HG02642 (cell line): ENCODE data around the gene LHFPL4.
A peak's percentile ranks its signal among the peaks of the same experiment; 100 is the strongest.
"Not testable (repeated sequence)": the region's sequence is repeated elsewhere in the genome, so short reads cannot be mapped to it uniquely, and the experiment has no call there.

ENCODE experiments used
- ATAC-seq: cut with Tn5 transposase; IDR thresholded peaks from one replicate; pipeline ENCODE4 v1.9.1; 2021; ENCODE audit warnings: mild to moderate bottlenecking; ENCODE audit not compliant: unreplicated experiment, poor library complexity

Gene LHFPL4

GRCh38 chr3:9548991-9549390 lies 4.6 kb downstream of the LHFPL4 start:
- ATAC-seq, result no peak

- ATAC-seq, result no peak
Observed at GRCh38 chr3:9542182-9542581, 11.4 kb downstream of the LHFPL4 start.

- no peak for ATAC-seq
Observed at GRCh38 chr3:9536212-9536611, 17.4 kb downstream of the LHFPL4 start.

GRCh38 chr3:9534429-9534828 lies 19.2 kb downstream of the LHFPL4 start:
- ATAC-seq, result no peak

DNA sequence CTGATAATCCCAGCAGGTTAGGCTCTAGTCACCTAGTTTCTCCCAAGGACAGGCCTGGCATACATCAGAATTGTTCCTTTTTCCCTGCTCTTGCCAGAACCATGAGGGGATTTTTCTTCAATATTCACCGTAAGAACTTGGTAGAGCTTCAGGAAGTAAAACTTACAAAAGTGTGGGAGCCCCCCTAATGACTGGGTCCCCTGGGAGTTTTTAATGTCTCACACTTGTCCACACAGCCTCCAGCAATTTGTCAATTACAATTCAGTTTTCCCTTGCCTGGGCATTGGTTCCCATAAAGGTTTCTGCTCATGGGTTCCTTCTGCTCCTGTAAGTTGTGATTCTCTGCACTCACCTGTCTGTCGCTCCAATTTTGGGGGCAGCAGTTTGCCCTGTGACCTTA lies 28.5 kb downstream of the LHFPL4 start:
- ATAC-seq, result no peak

DNA sequence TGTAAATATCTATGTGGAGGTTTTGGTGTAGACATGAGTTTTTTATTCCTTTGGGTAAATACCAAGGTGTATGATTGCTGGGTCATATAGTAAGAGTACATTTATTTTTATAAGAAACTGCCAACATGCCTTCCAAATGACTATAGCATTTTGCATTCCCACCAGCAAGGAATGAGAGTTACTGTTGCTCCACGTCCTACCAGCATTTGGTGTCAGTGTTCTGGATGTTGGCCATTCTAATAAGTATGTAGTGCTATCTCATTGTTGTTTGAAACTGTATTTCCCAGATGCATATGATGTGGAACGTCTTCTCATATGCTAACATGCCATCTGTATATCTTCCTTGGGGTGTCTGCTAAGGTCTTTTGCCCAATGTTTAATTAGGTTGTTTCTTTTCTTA lies 38.7 kb downstream of the LHFPL4 start:
- no peak for ATAC-seq

GRCh38 chr3:9514306-9514705 lies 39.3 kb downstream of the LHFPL4 start:
- ATAC-seq, result no peak

DNA sequence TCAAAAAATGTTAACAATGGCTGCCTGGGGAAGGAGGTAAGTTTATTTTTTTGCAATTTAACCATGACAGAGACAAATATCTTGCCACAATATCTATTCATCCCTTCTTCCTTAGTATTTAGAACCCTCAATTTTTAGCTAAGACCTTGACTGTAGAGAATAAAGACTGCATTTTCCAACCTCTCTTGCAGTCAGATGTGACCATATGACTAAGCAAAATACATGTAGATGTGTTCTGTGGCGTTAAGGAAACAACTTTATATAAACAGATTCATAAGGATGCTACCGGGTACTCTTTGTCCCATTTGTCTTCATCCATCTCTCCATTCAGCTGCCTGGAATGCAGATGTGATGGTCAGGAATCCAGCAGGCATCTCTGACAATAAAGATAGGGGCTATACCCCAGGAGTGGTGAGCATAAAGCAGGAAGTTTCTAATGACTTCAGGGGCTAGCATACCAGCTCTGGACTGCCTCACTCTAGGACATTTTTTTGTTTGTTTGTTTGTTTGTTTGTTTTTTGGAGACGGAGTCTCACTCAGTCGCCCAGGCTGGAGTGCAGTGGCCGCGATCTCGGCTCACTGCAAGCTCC lies 41.1 kb downstream of the LHFPL4 start:
- no peak for ATAC-seq

GRCh38 chr3:9508781-9509180 lies 44.8 kb downstream of the LHFPL4 start:
- ATAC-seq, result no peak

GRCh38 chr3:9507586-9508578 lies 45.7 kb downstream of the LHFPL4 start:
- ATAC-seq, result no peak

DNA sequence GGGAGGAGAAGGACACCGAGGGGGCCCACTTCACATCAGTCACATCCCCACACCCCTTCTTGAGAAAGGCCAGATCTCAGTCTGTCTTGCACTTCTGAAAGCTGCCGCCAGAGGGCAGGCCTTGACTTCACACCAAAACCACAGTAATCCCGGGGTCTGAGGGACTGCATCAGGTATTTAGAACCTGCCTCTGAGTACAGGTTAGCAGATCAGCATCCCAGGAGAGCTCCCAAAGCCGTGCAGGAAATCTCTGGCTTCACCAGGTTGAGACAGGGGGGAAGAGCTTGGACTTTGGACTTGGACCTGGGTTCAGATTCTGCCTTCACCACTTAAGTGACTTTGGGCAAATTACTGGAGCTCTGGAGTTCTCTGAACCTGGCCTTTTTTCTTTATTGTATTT lies 50.3 kb downstream of the LHFPL4 start:
- ATAC-seq, result no peak

GRCh38 chr3:9501226-9501625 lies 52.4 kb downstream of the LHFPL4 start:
- ATAC-seq, result no peak

DNA sequence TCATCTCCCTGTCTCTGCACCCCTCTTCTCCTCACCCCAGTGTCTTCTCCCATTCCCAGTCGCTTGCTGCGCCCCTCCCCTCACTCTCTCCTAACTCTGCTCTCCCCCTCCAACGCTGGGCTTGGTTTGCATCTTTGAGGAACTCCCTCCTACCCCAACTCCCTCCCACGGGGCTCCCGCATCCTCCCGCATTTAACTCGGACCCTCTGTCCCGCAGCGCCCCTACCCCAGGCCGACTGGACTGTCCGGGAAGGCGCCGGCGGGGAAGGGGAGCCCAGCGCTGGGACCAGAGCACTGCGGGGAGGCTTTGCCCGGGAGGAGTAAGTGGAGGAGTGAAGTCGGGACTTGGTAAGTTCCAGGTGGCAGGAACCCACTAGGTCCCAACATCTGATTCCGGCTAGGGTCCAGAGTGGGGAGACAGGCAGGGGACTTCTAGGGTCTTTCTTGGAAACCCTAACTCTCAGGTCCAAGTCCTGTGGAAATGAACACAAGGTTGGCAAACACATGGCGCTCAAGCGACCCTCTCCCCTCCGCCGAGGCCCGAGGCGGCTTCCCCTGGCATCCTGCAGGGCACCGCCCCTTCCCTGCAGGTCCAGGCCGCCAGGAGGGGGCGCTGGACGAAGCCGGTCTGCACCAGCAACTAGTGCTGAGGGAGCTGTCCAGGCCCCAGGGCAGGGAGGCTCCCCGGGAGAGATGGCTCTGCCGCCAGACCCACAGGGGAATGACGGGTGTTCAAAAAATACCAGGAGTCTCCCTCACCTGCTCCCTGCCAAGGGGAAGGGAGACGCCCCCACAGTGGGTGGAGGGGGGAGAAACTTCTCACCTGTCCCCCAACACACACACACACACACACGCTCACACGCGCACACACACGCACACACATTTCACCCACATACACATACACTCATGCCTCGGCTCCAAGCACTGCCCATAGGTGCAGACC lies 53.2 kb downstream of the LHFPL4 start:
- peak; percentile 58 for ATAC-seq

DNA sequence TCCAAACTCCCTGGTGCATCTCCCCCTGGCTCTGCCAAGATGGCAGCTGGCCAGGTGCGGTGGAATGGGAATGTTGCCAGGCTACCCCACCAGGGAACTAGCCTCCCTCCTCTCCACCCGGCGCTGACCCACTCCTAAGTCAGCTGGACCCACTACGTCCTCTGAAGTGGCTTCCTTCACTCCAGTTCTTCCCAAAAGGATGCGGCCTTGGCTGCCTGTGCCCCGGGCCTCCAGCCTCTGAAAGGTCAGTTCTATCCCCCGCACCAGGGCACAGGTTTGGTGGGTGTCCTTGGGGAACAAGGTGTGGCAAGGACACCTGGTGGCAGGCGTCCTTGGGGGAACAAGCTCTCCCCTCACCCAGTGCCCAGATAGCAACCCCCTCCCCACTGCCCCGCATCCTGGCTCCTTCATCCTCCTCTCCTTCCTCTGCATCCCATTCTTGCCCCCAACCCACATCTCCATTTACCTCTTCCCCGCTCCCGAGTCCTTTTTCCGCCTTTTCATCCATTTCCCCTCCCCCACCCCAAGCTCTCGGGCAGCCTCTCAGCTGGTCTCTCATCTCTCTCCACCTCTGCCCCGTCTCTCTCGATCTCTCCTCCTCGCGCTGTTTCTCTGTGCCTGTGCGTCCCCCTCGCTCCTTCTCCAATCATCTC lies 54.0 kb downstream of the LHFPL4 start:
- ATAC-seq, result no peak

GRCh38 chr3:9498781-9499180 lies 54.8 kb downstream of the LHFPL4 start:
- no peak for ATAC-seq

DNA sequence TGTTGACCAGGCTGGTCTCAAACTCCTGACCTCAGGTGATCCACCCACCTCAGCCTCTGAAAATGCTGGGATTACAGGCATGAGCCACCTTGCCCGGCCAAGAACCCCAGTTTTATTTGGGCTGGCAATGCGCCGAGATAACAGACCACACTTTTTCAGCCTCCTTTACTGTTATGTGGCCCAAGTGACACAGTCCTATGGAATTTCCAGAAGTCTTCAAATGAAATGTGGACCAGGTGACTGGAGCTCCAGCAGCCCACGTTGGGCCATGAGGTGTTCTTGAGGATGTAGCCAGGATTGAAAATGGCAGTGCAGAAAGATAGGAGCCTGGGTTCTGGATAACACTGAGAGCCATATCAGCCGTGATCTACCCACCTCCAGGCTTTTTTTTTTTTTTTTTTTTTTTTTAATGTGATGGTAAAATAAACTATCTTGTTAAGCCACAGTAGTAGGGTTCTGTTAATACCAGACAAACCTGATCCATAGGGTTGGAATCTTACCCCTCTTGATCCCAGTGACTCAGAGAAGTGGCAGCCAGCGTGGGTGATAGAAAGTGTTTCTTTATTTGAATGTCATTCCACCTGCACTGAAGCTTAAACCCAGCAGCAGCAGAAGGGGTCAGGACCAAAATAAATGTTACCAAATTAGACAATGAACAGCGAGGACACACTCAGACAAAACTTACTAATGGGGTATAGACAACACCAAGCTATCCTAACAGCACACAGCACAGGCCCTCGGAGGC lies 55.6 kb downstream of the LHFPL4 start:
- no peak for ATAC-seq

DNA sequence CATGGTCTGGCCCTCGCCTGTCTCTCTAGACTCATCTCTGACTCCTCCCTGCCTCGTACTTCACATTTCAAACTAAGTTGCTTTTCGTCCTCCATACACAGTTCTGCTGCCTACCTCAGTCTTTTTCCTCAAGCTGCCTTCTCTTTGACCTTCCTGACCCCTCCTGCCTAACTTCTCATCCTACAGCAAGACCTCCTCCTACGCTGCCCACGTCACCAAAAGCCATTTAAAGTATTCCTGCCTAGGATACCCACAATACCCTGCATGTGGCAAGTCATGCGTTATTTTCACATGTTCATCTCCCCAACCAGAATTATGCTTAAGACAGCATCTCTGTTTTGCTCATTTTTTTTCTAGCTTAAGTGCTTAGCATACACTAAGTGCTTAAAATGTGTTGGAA lies 56.7 kb downstream of the LHFPL4 start:
- no peak for ATAC-seq

DNA sequence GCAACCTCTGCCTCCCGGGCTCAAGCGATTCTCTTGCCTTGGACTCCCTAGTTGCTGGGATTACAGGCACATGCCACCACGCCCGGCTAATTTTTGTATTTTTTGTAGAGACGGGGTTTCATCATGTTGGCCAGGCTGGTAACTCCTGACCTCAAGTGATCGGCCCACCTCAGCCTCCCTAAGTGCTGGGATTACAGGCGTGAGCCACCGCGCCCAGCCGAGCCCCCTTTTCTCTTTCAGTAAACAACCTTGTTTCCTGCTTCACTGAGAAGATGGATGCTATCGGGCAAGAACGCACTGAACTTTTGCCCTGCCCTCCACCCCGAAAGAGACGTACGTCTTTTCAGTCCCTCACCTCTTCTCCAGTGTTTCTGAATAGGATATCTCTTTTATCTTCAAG lies 59.6 kb downstream of the LHFPL4 start:
- ATAC-seq, result not testable (repeated sequence)

DNA sequence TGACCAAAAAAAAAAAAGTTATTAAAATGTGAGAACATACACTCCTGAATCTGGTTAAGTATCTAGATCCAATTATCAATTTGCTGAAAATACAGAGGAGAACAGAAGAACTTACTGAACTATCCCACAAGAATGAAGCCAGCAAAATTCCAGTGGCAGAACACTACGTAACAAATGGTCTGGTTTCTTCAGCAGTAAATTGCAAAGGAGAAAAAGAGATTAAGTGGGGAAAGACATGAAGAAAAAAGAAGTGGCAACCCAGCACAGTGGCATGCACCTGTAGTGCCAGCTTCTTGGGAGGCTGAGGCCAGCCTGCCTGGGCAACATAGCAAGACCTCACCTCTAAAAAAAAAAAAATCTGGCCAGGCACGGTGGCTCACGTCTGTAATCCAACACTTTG lies 62.1 kb downstream of the LHFPL4 start:
- ATAC-seq, result no peak
